HG02943 (cell line): ENCODE data around the gene CPN2.

Experiments
- ATAC-seq: cut with Tn5 transposase; IDR thresholded peaks from one replicate; pipeline ENCODE4 v1.9.1; 2021; ENCODE audit warnings: mild to moderate bottlenecking, low read depth, moderate library complexity; ENCODE audit not compliant: unreplicated experiment

CPN2 gene

GRCh38 chr3:194382196-194382891 lies 31.2 kb upstream of the CPN2 start:
- no peak for ATAC-seq

- ATAC-seq, result no peak
These were observed 30.3 kb upstream of the CPN2 start for GRCh38 chr3:194381460-194381875.

GRCh38 chr3:194380326-194380725 lies 29.2 kb upstream of the CPN2 start:
- no peak for ATAC-seq

- no peak for ATAC-seq
These were observed 28.5 kb upstream of the CPN2 start for GRCh38 chr3:194379651-194380050.

DNA sequence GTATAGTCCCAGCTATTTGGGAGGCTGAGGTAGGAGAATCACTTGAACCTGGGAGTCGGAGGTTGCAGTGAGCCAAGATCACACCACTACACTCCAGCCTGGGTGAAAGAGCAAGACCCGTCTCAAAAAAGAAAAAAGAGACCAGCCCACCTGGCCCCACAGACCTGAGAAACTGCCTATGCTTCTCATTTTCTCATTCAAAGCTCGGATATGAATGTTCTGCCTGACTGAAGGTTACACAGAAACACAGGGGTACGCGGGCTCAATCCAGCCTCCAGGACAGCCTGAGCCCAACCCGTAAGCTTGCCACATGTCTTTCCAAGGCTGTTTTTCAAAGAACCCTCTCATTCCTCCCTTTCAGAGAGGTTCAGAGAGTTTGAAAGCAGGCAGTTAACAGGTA lies 28.1 kb upstream of the CPN2 start:
- ATAC-seq, result no peak

- ATAC-seq, result no peak
These were observed 26.6 kb upstream of the CPN2 start for GRCh38 chr3:194377708-194378107.

GRCh38 chr3:194376241-194376560 lies 25.1 kb upstream of the CPN2 start:
- ATAC-seq, result no peak

DNA sequence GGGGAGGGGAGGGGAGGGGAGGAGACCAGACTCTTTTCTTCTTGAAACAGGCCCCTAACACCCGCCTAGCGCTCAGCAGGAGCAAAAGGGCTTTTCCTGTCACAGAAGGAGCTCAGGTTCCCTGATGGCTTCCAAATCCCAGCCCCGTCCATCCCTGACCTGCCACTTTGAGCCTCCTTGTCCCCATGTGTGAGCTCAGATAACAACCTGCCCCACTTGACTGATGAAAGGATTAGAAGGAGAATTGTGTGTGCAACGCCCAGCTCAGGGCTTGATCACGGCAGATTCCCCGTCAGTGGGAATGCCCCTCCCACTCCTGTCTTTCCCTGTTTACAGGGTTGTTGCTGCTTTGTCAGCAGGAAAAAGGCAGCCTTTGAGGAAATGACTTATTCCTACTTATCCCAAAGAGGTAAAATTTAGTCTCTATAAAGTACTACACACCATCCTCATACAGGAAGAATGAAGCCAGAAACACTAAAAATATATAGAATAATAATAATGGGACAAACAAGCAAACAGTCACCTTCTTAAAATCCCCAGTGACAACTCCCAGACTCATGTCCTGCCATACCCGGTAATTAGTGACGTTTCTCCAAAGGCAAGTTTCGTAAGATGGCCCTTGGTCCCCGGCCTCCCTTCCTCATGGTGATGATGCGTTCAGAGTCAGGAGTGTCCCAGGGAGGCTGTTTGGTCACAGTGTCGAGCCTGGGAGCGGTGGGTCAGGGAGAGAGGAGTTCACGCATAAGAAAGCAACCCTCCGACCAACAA lies 24.5 kb upstream of the CPN2 start:
- ATAC-seq, result no peak

GRCh38 chr3:194374935-194375334 lies 23.8 kb upstream of the CPN2 start:
- no peak for ATAC-seq

DNA sequence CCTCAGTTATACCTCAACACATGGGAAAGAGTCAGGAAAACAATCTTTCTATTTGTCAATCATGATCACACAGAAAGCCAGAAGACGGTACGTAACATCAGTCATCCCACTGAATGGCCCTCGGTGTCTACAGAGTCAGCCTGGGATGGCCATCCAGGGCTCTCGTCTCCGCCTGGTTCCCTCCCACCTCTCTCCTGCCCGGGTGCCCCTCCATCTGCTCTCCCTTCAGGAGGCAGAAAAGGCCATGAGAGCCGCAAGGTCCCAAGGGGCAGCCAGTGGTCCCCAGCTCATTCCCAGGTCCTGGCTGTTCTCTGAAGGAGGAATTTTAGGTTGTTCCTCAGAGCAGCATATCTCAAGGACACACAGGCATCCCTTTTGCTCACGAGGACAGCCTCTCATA lies 22.8 kb upstream of the CPN2 start:
- ATAC-seq, result no peak

- no peak for ATAC-seq
These were observed 21.9 kb upstream of the CPN2 start for GRCh38 chr3:194373028-194373427.

GRCh38 chr3:194370753-194371152 lies 19.6 kb upstream of the CPN2 start:
- no peak for ATAC-seq

GRCh38 chr3:194369522-194370279 lies 18.6 kb upstream of the CPN2 start, which contains the start of gene LRRC15:
Gene LRRC15 (minus strand): TSS chr3:194369743. CDS start chr3:194361043, 8,700 bp downstream.
- ATAC-seq, result no peak

GRCh38 chr3:194368918-194369317 lies 17.8 kb upstream of the CPN2 start:
- ATAC-seq, result no peak

- ATAC-seq, result no peak
These were observed 17.1 kb upstream of the CPN2 start for GRCh38 chr3:194367992-194368841.

- ATAC-seq, result no peak
These were observed 14.9 kb upstream of the CPN2 start for GRCh38 chr3:194365978-194366490.

DNA sequence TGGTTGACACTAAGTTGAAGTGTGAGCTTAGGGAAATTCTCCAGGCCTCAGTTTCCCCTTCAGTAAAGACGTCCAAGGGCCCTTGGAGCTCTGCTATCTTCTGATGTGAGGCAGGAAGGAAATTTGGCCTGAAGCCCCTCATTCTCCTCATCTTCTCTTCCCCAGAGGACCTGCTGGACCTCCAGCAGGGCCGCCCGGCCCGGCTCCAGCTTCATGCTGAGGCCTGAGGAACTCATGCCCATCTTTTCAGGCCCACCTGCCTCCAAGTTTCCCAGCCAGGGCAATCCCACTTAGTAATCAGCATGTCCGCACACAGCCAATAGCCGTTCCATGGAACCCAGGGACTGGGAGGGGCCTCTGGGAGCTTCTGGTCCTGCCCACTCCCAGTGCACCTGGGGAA lies 14.4 kb upstream of the CPN2 start:
- no peak for ATAC-seq

- no peak for ATAC-seq
These were observed 13.7 kb upstream of the CPN2 start for GRCh38 chr3:194364652-194365434.

GRCh38 chr3:194364314-194364651 lies 13.2 kb upstream of the CPN2 start:
- no peak for ATAC-seq

DNA sequence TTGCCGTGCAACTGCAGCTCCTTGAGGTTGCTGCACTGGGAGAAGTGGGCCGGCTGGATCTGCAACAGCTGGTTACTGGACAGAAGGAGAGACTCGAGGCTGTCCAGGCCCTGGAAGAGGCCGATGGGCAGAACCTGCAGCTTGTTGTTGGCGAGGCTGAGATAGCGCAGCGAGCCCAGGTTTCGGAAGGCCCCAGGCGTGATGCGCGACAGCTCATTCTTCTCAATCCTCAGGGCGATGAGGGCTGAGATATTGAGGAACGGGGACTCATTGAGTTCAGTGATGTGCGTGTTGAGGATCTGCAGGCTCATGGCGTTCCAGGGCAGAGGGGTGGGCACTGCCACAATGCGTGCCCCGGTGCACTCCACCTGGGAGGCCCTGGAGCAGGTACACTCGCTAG lies 9.4 kb upstream of the CPN2 start:
- ATAC-seq, result no peak
